ENCODE measurements around the gene MTRFR.

MTRFR gene

DNA sequence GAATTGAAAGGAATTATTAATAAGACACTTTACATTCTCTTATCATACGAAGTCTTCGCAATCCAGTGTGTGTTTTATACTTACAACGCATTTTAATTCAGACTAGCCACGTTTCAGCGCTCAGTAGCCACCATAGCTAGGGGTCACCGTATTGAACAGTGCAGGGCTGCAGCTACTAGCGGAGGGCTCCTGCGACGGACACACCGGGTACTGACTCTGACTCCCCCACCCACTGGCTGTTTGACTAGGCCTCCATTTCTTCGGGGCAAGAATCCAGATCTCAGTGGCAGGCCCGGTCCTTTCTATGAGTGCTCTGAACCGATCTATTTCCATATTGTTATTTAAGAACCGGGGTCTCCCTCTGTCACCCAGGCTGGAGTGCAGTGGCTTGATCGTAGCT lies 39.9 kb downstream of the MTRFR start:
- H3K4me1 Mint-ChIP-seq: peaks cover 22% of the 10 kb centered on the region
- no peaks in the 10 kb centered on the region for H3K36me3 Mint-ChIP-seq (ENCODE audit: low read depth)
- no peaks in the 10 kb centered on the region for H3K27me3 Mint-ChIP-seq
- no peak overlapping the region for H3K27ac Mint-ChIP-seq
- ATAC-seq (no peak), DNase-seq (no peak)
- no peaks in the 10 kb centered on the region for H3K9me3 Mint-ChIP-seq
- H3K4me3 Mint-ChIP-seq: peak overlapping the region; percentile 70

DNA sequence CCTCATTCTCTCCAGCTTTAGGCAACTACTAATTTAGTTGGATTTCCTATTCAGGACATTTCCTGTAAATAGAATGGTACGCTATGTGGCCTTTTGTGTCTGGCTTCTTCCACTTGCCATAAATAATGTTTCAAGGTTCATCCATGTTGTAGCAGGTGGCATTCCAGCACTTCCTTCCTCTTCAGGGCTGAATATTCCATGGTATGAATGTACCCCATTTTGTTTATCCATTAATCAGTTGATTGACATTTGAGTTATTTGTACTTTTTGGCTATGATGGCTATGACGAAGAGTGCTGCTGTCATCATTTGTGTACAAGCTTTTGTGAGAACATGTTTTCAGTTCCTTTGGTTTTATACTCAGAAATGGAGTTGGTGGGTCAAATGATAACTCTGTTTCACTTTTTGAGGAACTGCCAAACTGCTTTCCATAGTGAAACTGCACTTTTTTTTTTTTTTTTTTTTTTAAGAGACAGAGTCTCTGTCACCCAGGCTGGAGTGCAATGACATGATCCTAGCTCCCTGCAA lies 44.9 kb downstream of the MTRFR start:
- DNase-seq (no peak), ATAC-seq (peak; percentile 43)
- Mint-ChIP-seq H3K9me3 (no peaks in the 10 kb centered on the region), H3K36me3 (ENCODE audit: low read depth) (no peaks in the 10 kb centered on the region), H3K27ac (no peak overlapping the region), H3K27me3 (no peaks in the 10 kb centered on the region), H3K4me1 (peaks cover 6% of the 10 kb centered on the region), H3K4me3 (no peak overlapping the region)

DNA sequence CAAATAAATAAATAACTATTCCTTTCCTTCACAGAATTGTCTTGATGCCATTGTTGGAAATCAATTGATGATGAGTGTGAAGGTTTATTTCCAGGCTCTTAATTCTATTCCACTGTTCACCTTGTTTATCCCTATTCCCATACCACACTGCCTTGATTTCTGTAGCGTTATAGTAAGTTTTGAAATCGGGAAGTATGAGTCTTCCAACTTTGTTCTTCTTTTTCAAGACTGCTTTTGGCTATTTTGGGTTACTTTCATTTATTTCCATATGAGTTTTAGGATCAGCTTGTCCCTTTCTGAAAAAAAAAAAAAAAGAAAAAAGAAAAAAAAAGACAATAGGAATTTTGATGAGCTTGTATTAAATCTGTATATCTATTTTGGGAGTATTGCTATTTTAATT lies 47.7 kb downstream of the MTRFR start:
- Mint-ChIP-seq H3K4me3 (no peak overlapping the region), H3K36me3 (ENCODE audit: low read depth) (no peaks in the 10 kb centered on the region), H3K4me1 (peaks cover 6% of the 10 kb centered on the region), H3K9me3 (no peaks in the 10 kb centered on the region), H3K27me3 (no peaks in the 10 kb centered on the region), H3K27ac (no peak overlapping the region)
- DNase-seq (no peak), ATAC-seq (no peak)

DNA sequence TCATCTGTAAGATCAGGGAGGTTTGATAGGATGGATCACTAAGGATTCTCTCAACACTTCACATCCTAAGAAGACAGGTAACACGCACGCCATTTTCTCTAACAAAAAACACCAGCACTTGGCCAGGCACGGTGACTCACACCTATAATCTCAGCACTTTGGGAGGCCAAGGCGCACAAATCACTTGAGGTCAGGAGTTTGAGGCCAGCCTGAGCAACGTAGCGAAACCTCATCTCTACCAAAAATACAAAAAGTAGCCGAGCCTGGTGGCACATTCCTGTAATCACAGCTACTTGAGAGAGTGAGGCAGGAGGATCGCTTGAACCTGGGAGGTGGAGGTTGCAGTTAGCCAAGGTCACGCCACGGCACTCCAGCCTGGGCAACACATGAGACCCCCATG lies 48.9 kb downstream of the MTRFR start:
- no peaks in the 10 kb centered on the region for H3K27me3 Mint-ChIP-seq
- H3K4me3 Mint-ChIP-seq: no peak overlapping the region
- ATAC-seq (no peak), DNase-seq (no peak)
- no peak overlapping the region for H3K27ac Mint-ChIP-seq
- no peaks in the 10 kb centered on the region for H3K9me3 Mint-ChIP-seq
- H3K4me1 Mint-ChIP-seq: peaks cover 6% of the 10 kb centered on the region
- H3K36me3 Mint-ChIP-seq (ENCODE audit: low read depth): no peaks in the 10 kb centered on the region

- DNase-seq: no peak
- ATAC-seq: no peak
- H3K4me1 Mint-ChIP-seq: peaks cover under 1% of the 10 kb centered on the region
- H3K36me3 Mint-ChIP-seq (ENCODE audit: low read depth): no peaks in the 10 kb centered on the region
- H3K27me3 Mint-ChIP-seq: no peaks in the 10 kb centered on the region
- no peak overlapping the region for H3K4me3 Mint-ChIP-seq
- no peaks in the 10 kb centered on the region for H3K9me3 Mint-ChIP-seq
- no peak overlapping the region for H3K27ac Mint-ChIP-seq
Observed at GRCh38 chr12:123283461-123283860, 50.2 kb downstream of the MTRFR start.

DNA sequence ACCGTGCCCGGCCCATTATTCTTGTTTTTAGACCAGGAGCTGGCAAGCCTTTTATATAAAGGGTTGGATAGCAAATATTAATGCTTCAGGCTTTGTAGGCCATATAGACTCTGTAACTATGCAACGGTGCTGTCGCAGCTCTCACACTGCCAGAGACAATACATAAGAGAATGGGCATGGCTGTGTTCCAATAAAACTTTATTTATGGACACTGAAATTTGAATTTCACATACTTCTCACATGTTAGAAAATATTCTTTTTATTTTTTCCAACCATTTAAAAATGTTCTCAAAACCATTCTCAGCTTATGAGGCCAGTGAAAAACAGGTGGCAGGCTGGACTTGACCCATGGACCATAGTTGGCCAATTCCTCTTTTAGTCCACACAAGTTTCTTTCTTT lies 51.4 kb downstream of the MTRFR start:
- H3K9me3 Mint-ChIP-seq: no peaks in the 10 kb centered on the region
- H3K27ac Mint-ChIP-seq: no peak overlapping the region
- no peaks in the 10 kb centered on the region for H3K27me3 Mint-ChIP-seq
- DNase-seq (no peak), ATAC-seq (no peak)
- no peaks in the 10 kb centered on the region for H3K4me1 Mint-ChIP-seq
- no peak overlapping the region for H3K4me3 Mint-ChIP-seq
- peaks cover 3% of the 10 kb centered on the region for H3K36me3 Mint-ChIP-seq (ENCODE audit: low read depth)

DNA sequence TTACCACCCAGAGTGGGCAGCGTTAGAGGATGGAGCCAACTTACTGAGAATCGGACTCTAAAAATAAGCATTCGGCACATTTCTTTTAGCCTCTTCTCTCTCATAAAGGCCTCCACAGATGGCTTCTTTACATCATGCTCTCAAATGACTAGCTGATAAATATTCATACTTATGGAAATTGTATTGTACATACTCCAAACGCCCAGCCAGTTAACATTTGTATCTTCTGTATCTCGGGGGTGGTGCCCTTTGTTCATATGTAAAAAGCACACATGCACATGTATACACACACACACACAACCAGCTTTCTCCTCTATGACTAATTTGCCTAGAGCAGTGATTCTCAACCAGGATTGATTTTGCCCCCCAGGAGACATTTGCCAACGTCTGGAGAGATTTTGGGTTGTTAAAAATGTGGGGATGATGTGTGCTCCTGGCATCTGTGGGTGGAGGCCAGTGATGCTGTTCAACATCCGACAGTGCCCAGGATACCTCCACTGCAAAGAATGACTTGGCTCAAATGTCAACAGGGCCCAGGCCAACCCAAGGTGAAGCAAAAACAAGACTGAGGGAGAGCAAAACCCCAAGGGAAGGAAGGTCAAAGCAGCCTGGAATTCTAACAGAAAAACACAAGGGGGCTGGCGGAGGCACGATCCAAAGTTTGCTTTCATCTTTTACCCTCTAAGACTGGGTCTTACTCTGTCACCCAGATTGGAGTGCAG lies 53.6 kb downstream of the MTRFR start:
- peaks cover 3% of the 10 kb centered on the region for H3K36me3 Mint-ChIP-seq (ENCODE audit: low read depth)
- no peak for DNase-seq
- H3K4me3 Mint-ChIP-seq: no peak overlapping the region
- ATAC-seq: no peak
- H3K9me3 Mint-ChIP-seq: no peaks in the 10 kb centered on the region
- no peak overlapping the region for H3K27ac Mint-ChIP-seq
- H3K4me1 Mint-ChIP-seq: no peaks in the 10 kb centered on the region
- H3K27me3 Mint-ChIP-seq: no peaks in the 10 kb centered on the region

GRCh38 chr12:123288751-123289346 lies 55.6 kb downstream of the MTRFR start:
- no peaks in the 10 kb centered on the region for H3K4me1 Mint-ChIP-seq
- H3K36me3 Mint-ChIP-seq (ENCODE audit: low read depth): peaks cover 8% of the 10 kb centered on the region
- DNase-seq: no peak
- H3K27me3 Mint-ChIP-seq: no peaks in the 10 kb centered on the region
- ATAC-seq: no peak
- no peak overlapping the region for H3K27ac Mint-ChIP-seq
- H3K9me3 Mint-ChIP-seq: no peaks in the 10 kb centered on the region
- H3K4me3 Mint-ChIP-seq: no peak overlapping the region

GRCh38 chr12:123289911-123290310 lies 56.7 kb downstream of the MTRFR start:
- peaks cover 15% of the 10 kb centered on the region for H3K36me3 Mint-ChIP-seq (ENCODE audit: low read depth)

GRCh38 chr12:123293178-123293760 lies 60.0 kb downstream of the MTRFR start:
- H3K4me1 Mint-ChIP-seq: no peaks in the 10 kb centered on the region
- DNase-seq (no peak), ATAC-seq (no peak)
- H3K27ac Mint-ChIP-seq: no peak overlapping the region
- H3K4me3 Mint-ChIP-seq: no peak overlapping the region
- peaks cover 34% of the 10 kb centered on the region for H3K36me3 Mint-ChIP-seq (ENCODE audit: low read depth)
- H3K9me3 Mint-ChIP-seq: no peaks in the 10 kb centered on the region
- no peaks in the 10 kb centered on the region for H3K27me3 Mint-ChIP-seq

More at GRCh38 chr12:123289911-123290310, 56.7 kb downstream of the MTRFR start:
- DNase-seq (no peak), ATAC-seq (no peak)
- Mint-ChIP-seq H3K4me3 (no peak overlapping the region), H3K9me3 (no peaks in the 10 kb centered on the region), H3K27ac (no peak overlapping the region), H3K4me1 (no peaks in the 10 kb centered on the region), H3K27me3 (no peaks in the 10 kb centered on the region)

- peak overlapping the region; percentile 40 for H3K27ac Mint-ChIP-seq
- H3K9me3 Mint-ChIP-seq: no peaks in the 10 kb centered on the region
- DNase-seq (no peak), ATAC-seq (no peak)
- no peaks in the 10 kb centered on the region for H3K4me1 Mint-ChIP-seq
- no peaks in the 10 kb centered on the region for H3K27me3 Mint-ChIP-seq
- peaks cover 51% of the 10 kb centered on the region for H3K36me3 Mint-ChIP-seq (ENCODE audit: low read depth)
- H3K4me3 Mint-ChIP-seq: no peak overlapping the region
Observed at GRCh38 chr12:123305136-123305535, 71.9 kb downstream of the MTRFR start.

DNA sequence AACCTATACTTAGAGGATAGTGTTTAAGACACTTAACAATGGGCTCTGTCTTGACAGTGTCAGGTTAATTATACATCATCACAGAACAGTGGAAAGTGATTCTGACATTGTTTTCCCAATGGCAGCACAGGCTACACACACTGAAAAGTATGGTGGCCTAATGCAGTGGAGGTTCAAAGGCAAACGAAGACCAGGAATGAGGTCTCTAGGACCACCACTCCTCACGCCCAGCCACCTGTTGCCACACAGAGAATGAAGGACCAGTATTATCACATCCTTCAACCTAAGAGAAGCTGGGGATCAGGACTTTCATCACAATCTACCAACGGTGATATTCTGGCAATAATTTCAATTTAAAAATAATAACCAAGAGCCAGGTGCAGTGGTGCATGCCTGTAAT lies 73.0 kb downstream of the MTRFR start:
- Mint-ChIP-seq H3K36me3 (ENCODE audit: low read depth) (peaks cover 53% of the 10 kb centered on the region), H3K4me1 (no peaks in the 10 kb centered on the region), H3K9me3 (no peaks in the 10 kb centered on the region), H3K4me3 (no peak overlapping the region), H3K27ac (no peak overlapping the region), H3K27me3 (no peaks in the 10 kb centered on the region)
- DNase-seq (no peak), ATAC-seq (no peak)

Measured in activated naive CD8-positive, alpha-beta T cell treated with anti-CD3 and anti-CD28 coated beads, Interleukin-2, amount 50 U/mL, for 24 hours (primary cell).